RWPE2 (cell line): ENCODE measurements around the gene DNAI1.
"Not testable (repeated sequence)": the region's sequence is repeated elsewhere in the genome, so short reads cannot be mapped to it uniquely, and the experiment has no call there.

Source experiments
- ATAC-seq: fragments of 200-7000 bp; cut with Tn5 transposase; 3 replicates; pipeline ENCODE4 v1.9.1; 2021; ENCODE audit warnings: low read depth
- DNase-seq: peaks from one replicate; pipeline ENCODE4 v3.0.0-alpha.2; 2020; ENCODE audit warnings: low spot score
- H3K27ac ChIP-seq: fragments of 450-650 bp; 2 replicates; pipeline ENCODE4 v1.5.1; 2017; ENCODE audit warnings: mild to moderate bottlenecking; ENCODE audit not compliant: poor library complexity, severe bottlenecking
- H3K27me3 ChIP-seq: fragments of 250-450 bp; sonication (Bioruptor Pico); 2 replicates; pipeline ENCODE4 v1.5.1; 2021; ENCODE audit warnings: mild to moderate bottlenecking, moderate library complexity; ENCODE audit not compliant: insufficient read depth, poor library complexity, severe bottlenecking
- H3K36me3 ChIP-seq: fragments of 250-450 bp; sonication (Bioruptor Pico); 2 replicates; pipeline ENCODE4 v1.5.1; 2020; ENCODE audit warnings: low read depth, mild to moderate bottlenecking, moderate library complexity
- H3K4me1 ChIP-seq: fragments of 250-450 bp; sonication (Bioruptor Pico); 2 replicates; pipeline ENCODE4 v1.5.1; 2021; ENCODE audit warnings: mild to moderate bottlenecking, moderate library complexity; ENCODE audit not compliant: insufficient read depth, poor library complexity, severe bottlenecking
- H3K4me3 ChIP-seq: fragments of 250-450 bp; sonication (Bioruptor Pico); 2 replicates; pipeline ENCODE4 v1.5.1; 2021; ENCODE audit warnings: mild to moderate bottlenecking, moderate library complexity; ENCODE audit not compliant: severe bottlenecking
- H3K9me3 ChIP-seq: fragments of 250-450 bp; sonication (Bioruptor Pico); 2 replicates; pipeline ENCODE4 v1.5.1; 2021; ENCODE audit warnings: mild to moderate bottlenecking, moderate library complexity; ENCODE audit not compliant: severe bottlenecking
- CTCF ChIP-seq: fragments of 450-650 bp; IDR thresholded peaks from one replicate; pipeline ENCODE4 v1.5.1; 2017; ENCODE audit warnings: mild to moderate bottlenecking, moderate library complexity; ENCODE audit not compliant: poor library complexity, severe bottlenecking

The DNAI1 gene

GRCh38 chr9:34465468-34465867 lies 6.9 kb downstream of the DNAI1 start:
- no peaks in the 10 kb centered on the region for H3K36me3 ChIP-seq
- no peak overlapping the region for H3K27ac ChIP-seq
- TF ChIP-seq CTCF, result no peak
- DNase-seq, result no peak
- ATAC-seq, result no peak
- peaks cover 15% of the 10 kb centered on the region for H3K4me1 ChIP-seq
- no peak overlapping the region for H3K4me3 ChIP-seq
- no peaks in the 10 kb centered on the region for H3K9me3 ChIP-seq
- no peaks in the 10 kb centered on the region for H3K27me3 ChIP-seq

- no peaks in the 10 kb centered on the region for H3K27me3 ChIP-seq
- H3K36me3 ChIP-seq, result no peaks in the 10 kb centered on the region
- H3K27ac ChIP-seq, result no peak overlapping the region
- no peak for DNase-seq
- TF ChIP-seq CTCF, result no peak
- H3K4me1 ChIP-seq, result no peaks in the 10 kb centered on the region
- ATAC-seq, result no peak
- H3K4me3 ChIP-seq, result no peak overlapping the region
- H3K9me3 ChIP-seq, result no peaks in the 10 kb centered on the region
These were observed 16.5 kb downstream of the DNAI1 start for GRCh38 chr9:34475097-34475496.

- no peaks in the 10 kb centered on the region for H3K9me3 ChIP-seq
- no peaks in the 10 kb centered on the region for H3K36me3 ChIP-seq
- no peak for ATAC-seq
- H3K4me3 ChIP-seq, result no peak overlapping the region
- no peak for TF ChIP-seq CTCF
- no peaks in the 10 kb centered on the region for H3K4me1 ChIP-seq
- no peak for DNase-seq
- H3K27ac ChIP-seq, result no peak overlapping the region
- H3K27me3 ChIP-seq, result no peaks in the 10 kb centered on the region
These were observed 18.9 kb downstream of the DNAI1 start for GRCh38 chr9:34477541-34477940.

GRCh38 chr9:34479431-34479866 lies 20.8 kb downstream of the DNAI1 start:
- no peak overlapping the region for H3K27ac ChIP-seq
- no peak for ATAC-seq
- DNase-seq, result no peak
- H3K9me3 ChIP-seq, result no peaks in the 10 kb centered on the region
- H3K36me3 ChIP-seq, result no peaks in the 10 kb centered on the region
- H3K27me3 ChIP-seq, result no peaks in the 10 kb centered on the region
- no peak for TF ChIP-seq CTCF
- no peaks in the 10 kb centered on the region for H3K4me1 ChIP-seq
- no peak overlapping the region for H3K4me3 ChIP-seq

GRCh38 chr9:34481620-34482019 lies 23.0 kb downstream of the DNAI1 start:
- H3K36me3 ChIP-seq, H3K27ac ChIP-seq, H3K27me3 ChIP-seq, H3K4me3 ChIP-seq, H3K9me3 ChIP-seq, H3K4me1 ChIP-seq, DNase-seq, ATAC-seq: not testable (repeated sequence)

- H3K36me3 ChIP-seq, H3K4me3 ChIP-seq, H3K27me3 ChIP-seq, ATAC-seq, H3K9me3 ChIP-seq, H3K4me1 ChIP-seq, DNase-seq, H3K27ac ChIP-seq: not testable (repeated sequence)
These were observed 24.1 kb downstream of the DNAI1 start for GRCh38 chr9:34482746-34483145.
